ENCODE measurements around the gene IPP. TPM values are rescaled to one million over a fixed set of nuclear protein-coding genes. Genes with fewer than 3 reads are reported as not detected.

The IPP gene
- total RNA-seq, 1 experiment from 2014 or later = 11.6 TPM

GRCh38 chr1:45687754-45688740, 62.4 kb downstream of the IPP start, which contains the start of gene TMEM69:
Gene TMEM69, plus strand, starts transcription at chr1:45688181. Its CDS starts 2,888 bp downstream, at chr1:45691069.
- ChIA-PET CTCF (no interaction called here), POLR2A (interaction anchor here (0.6 to 5.1 kb wide), 50 partner anchors 9 to 530 kb away, joined by 3 to 57 read pairs (median 4); partner anchors contain the start of genes AKR1A1, CCDC163, IPP and MAST2)
- Mint-ChIP-seq H3K4me1 (ENCODE audit: insufficient read depth, unreplicated experiment) (peaks cover 14% of the 10 kb centered on the region), H3K4me3 (ENCODE audit: unreplicated experiment) (peak within 1 kb of the TSS; percentile 91), H3K36me3 (ENCODE audit: insufficient read depth, unreplicated experiment) (peaks cover 60% of the 10 kb centered on the region), H3K27me3 (ENCODE audit: insufficient read depth, unreplicated experiment) (no peaks in the 10 kb centered on the region), H3K9me3 (ENCODE audit: unreplicated experiment) (no peaks in the 10 kb centered on the region), H3K27ac (ENCODE audit: low read depth, unreplicated experiment) (peak within 1 kb of the TSS; percentile 100)
- peak; percentile 92 for DNase-seq (ENCODE audit: unreplicated experiment)
- peak; percentile 28 for TF ChIP-seq CTCF (IDR thresholded peaks at IDR 0.05; ENCODE audit: unreplicated experiment)
- BruUV-seq (replicated peaks) = no TSS peak
- intact Hi-C loops (cut with micrococcal nuclease) = loop anchor here (2.0 to 10.0 kb wide), 3 partner anchors 115 to 193 kb away; partner anchors contain the start of gene MAST2

- peak; percentile 98 for DNase-seq (ENCODE audit: unreplicated experiment)
- Mint-ChIP-seq H3K36me3 (ENCODE audit: insufficient read depth, unreplicated experiment) (peaks cover 55% of the 10 kb centered on the region), H3K4me3 (ENCODE audit: unreplicated experiment) (peak overlapping the region; percentile 91), H3K27me3 (ENCODE audit: insufficient read depth, unreplicated experiment) (no peaks in the 10 kb centered on the region), H3K9me3 (ENCODE audit: unreplicated experiment) (no peaks in the 10 kb centered on the region), H3K27ac (ENCODE audit: low read depth, unreplicated experiment) (peak overlapping the region; percentile 100), H3K4me1 (ENCODE audit: insufficient read depth, unreplicated experiment) (peaks cover 19% of the 10 kb centered on the region)
- BruUV-seq (replicated peaks) = TSS peak; percentile 77
- no peak for TF ChIP-seq CTCF (IDR thresholded peaks at IDR 0.05; ENCODE audit: unreplicated experiment)
- intact Hi-C loops (cut with micrococcal nuclease) = loop anchor here (2.0 to 10.0 kb wide), 3 partner anchors 116 to 194 kb away; partner anchors contain the start of gene MAST2
- POLR2A ChIA-PET = interaction anchor here (0.6 to 5.1 kb wide), 33 partner anchors 8 to 1836 kb away, joined by 3 to 57 read pairs (median 4); partner anchors contain the start of genes AKR1A1, IPP, MAST2 and NASP
- CTCF ChIA-PET = interaction anchor here (0.8 kb wide), 1 partner anchor 175 kb away, joined by 3 read pairs; no protein-coding TSS in a partner anchor
Observed at GRCh38 chr1:45687014-45687753, 63.3 kb downstream of the IPP start.

GRCh38 chr1:45686288-45687013, 64.0 kb downstream of the IPP start, which contains the start of gene GPBP1L1:
Gene GPBP1L1, minus strand, starts transcription at chr1:45686533. Its CDS starts 27,446 bp downstream, at chr1:45659087.
- peaks cover 49% of the 10 kb centered on the region for H3K36me3 Mint-ChIP-seq (ENCODE audit: insufficient read depth, unreplicated experiment)
- H3K27ac Mint-ChIP-seq (ENCODE audit: low read depth, unreplicated experiment) = peak within 1 kb of the TSS; percentile 100
- H3K4me1 Mint-ChIP-seq (ENCODE audit: insufficient read depth, unreplicated experiment) = peaks cover 19% of the 10 kb centered on the region
- H3K27me3 Mint-ChIP-seq (ENCODE audit: insufficient read depth, unreplicated experiment) = no peaks in the 10 kb centered on the region
- peak; percentile 97 for DNase-seq (ENCODE audit: unreplicated experiment)
- H3K9me3 Mint-ChIP-seq (ENCODE audit: unreplicated experiment) = no peaks in the 10 kb centered on the region
- CTCF ChIA-PET = interaction anchor here (0.5 to 1.0 kb wide), 7 partner anchors 57 to 789 kb away, joined by 3 read pairs; no protein-coding TSS in a partner anchor
- BruUV-seq (replicated peaks) = no TSS peak
- intact Hi-C loops (cut with micrococcal nuclease) = loop anchor here (1.0 to 10.0 kb wide), 4 partner anchors 42 to 194 kb away; partner anchors contain the start of gene MAST2
- no peak for TF ChIP-seq CTCF (IDR thresholded peaks at IDR 0.05; ENCODE audit: unreplicated experiment)
- POLR2A ChIA-PET = interaction anchor here (0.6 to 5.1 kb wide), 64 partner anchors 9 to 1835 kb away, joined by 3 to 57 read pairs (median 4); partner anchors contain the start of genes AKR1A1, CCDC163, HECTD3 and IPP
- H3K4me3 Mint-ChIP-seq (ENCODE audit: unreplicated experiment) = peak within 1 kb of the TSS; percentile 91
